D721Med (cell line): ENCODE results near the gene CD74.

Source experiments
- DNase-seq: peaks from one replicate; pipeline ENCODE4 v3.0.0; 2011; ENCODE audit warnings: low spot score; ENCODE audit not compliant: insufficient read length
- FAIRE-seq: peaks from 2 replicates; lab custom pipeline; 2011; peaks lifted over from hg19 to GRCh38; lab: Jason Lieb, UNC
- CTCF ChIP-seq: IDR thresholded peaks from 2 replicates; pipeline ENCODE4 v1.5.1; 2012; ENCODE audit warnings: mild to moderate bottlenecking, control low read depth; ENCODE audit not compliant: insufficient read depth; ENCODE audit errors: missing control alignments

Gene CD74

GRCh38 chr5:150441813-150442698 lies 29.3 kb upstream of the CD74 start:
- no peak for TF ChIP-seq CTCF
- DNase-seq (no peak), FAIRE-seq (no peak)

GRCh38 chr5:150440948-150441812 lies 28.5 kb upstream of the CD74 start:
- no peak for TF ChIP-seq CTCF
- FAIRE-seq, result no peak

GRCh38 chr5:150438873-150439546 lies 26.3 kb upstream of the CD74 start:
- FAIRE-seq (no peak), DNase-seq (no peak)
- TF ChIP-seq CTCF, result peak; percentile 30

More at GRCh38 chr5:150440948-150441812, 28.5 kb upstream of the CD74 start:
- no peak for DNase-seq

GRCh38 chr5:150436141-150436680 lies 23.5 kb upstream of the CD74 start:
- DNase-seq (peak; percentile 66), FAIRE-seq (no peak)
- peak; percentile 79 for TF ChIP-seq CTCF

- FAIRE-seq (no peak), DNase-seq (no peak)
- no peak for TF ChIP-seq CTCF
Observed at GRCh38 chr5:150434464-150434863, 21.8 kb upstream of the CD74 start.

GRCh38 chr5:150431574-150431973 lies 18.9 kb upstream of the CD74 start:
- TF ChIP-seq CTCF, result no peak
- no peak for FAIRE-seq
- peak; percentile 88 for DNase-seq
